GM18517 (cell line): ENCODE measurements around the gene DOC2B.
"Not testable (repeated sequence)": the region's sequence is repeated elsewhere in the genome, so short reads cannot be mapped to it uniquely, and the experiment has no call there.

Experiments used
- ATAC-seq: cut with Tn5 transposase; IDR thresholded peaks from one replicate; pipeline ENCODE4 v1.9.1; 2021; ENCODE audit warnings: mild to moderate bottlenecking, moderate library complexity; ENCODE audit not compliant: unreplicated experiment

DOC2B gene

GRCh38 chr17:181245-182049 lies at the start of gene DOC2B:
Gene DOC2B (minus strand): TSS chr17:181650. CDS start chr17:181479, 171 bp downstream.
- ATAC-seq, result no peak

- ATAC-seq, result no peak
Observed at GRCh38 chr17:230395-230770, 48.9 kb upstream of the DOC2B start.

- no peak for ATAC-seq
Observed at GRCh38 chr17:229709-230394, 48.4 kb upstream of the DOC2B start.

GRCh38 chr17:228951-229708 lies 47.7 kb upstream of the DOC2B start:
- no peak for ATAC-seq

GRCh38 chr17:227946-228615 lies 46.6 kb upstream of the DOC2B start:
- no peak for ATAC-seq

GRCh38 chr17:227078-227945 lies 45.9 kb upstream of the DOC2B start:
- ATAC-seq, result no peak

GRCh38 chr17:226108-227077 lies 44.9 kb upstream of the DOC2B start:
- no peak for ATAC-seq

GRCh38 chr17:225551-225950 lies 44.1 kb upstream of the DOC2B start:
- no peak for ATAC-seq

GRCh38 chr17:224576-224975 lies 43.1 kb upstream of the DOC2B start:
- not testable (repeated sequence) for ATAC-seq

GRCh38 chr17:223723-224471 lies 42.4 kb upstream of the DOC2B start:
- no peak for ATAC-seq

GRCh38 chr17:222172-222571 lies 40.7 kb upstream of the DOC2B start:
- ATAC-seq, result no peak

- no peak for ATAC-seq
Observed at GRCh38 chr17:219696-220095, 38.2 kb upstream of the DOC2B start.

- no peak for ATAC-seq
Observed at GRCh38 chr17:218432-219110, 37.1 kb upstream of the DOC2B start.

GRCh38 chr17:216625-217024 lies 35.2 kb upstream of the DOC2B start:
- no peak for ATAC-seq

GRCh38 chr17:215563-216478 lies 34.4 kb upstream of the DOC2B start:
- not testable (repeated sequence) for ATAC-seq

GRCh38 chr17:214881-215331 lies 33.5 kb upstream of the DOC2B start:
- ATAC-seq, result no peak
